GM19328 (cell line): Measurements from ENCODE around the gene RETN.

ENCODE experiments used
- ATAC-seq: cut with Tn5 transposase; IDR thresholded peaks from one replicate; pipeline ENCODE4 v1.9.1; 2021; ENCODE audit warnings: mild to moderate bottlenecking, moderate library complexity; ENCODE audit not compliant: unreplicated experiment

Gene RETN

DNA sequence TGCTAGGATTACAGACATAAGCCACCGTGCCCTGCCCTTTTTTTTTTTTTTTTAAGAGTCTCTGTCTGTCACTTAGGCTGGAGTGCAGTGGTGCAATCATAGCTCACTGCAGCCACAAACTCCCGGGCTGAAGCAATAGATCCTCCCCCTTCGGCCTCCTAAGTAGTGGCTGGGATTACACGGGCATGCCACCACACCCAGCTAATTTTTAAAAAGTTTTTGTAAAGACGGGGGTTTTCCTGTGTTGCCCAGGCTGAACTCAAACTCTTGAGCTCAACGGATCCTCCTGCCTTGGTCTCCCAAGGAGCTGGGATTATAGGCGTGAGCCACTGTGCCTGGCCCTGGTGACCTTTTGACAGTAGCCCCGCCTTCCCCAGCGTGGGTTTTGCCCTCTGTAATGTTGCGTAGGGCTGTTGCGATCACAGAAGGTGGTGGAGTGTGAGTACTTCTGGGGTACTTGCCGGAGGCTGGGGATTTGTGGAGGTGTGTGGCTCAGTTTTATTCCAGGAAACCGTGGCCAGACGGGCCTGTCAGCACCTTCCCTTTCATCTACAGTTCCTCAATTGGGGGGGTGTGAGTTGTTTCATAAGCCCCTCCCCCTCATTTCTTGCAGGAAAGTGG lies 11.6 kb upstream of the RETN start:
- no peak for ATAC-seq

DNA sequence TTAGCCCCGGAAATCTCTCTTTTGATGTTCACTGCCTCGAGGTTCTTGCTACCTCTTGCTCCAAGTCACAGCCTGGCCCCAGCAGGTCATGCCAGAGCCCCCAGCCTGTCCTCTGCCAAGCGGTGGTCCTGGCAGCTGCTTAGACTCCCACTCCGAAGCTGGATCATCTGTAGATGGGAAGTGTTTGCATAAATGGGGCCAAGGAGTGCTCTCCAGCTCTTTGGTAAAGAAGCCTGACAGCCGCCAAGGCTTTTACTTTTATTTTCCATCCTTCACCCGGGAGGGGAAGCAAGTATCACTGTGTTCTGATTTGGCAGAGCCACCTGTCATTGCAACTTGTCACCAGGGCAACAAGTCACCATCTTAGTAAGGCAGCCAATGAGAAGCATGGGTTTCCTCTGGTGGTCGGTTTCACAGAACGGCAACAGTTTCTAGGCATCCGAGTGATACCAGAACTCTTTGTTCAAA lies 10.6 kb upstream of the RETN start:
- peak; percentile 73 for ATAC-seq

DNA sequence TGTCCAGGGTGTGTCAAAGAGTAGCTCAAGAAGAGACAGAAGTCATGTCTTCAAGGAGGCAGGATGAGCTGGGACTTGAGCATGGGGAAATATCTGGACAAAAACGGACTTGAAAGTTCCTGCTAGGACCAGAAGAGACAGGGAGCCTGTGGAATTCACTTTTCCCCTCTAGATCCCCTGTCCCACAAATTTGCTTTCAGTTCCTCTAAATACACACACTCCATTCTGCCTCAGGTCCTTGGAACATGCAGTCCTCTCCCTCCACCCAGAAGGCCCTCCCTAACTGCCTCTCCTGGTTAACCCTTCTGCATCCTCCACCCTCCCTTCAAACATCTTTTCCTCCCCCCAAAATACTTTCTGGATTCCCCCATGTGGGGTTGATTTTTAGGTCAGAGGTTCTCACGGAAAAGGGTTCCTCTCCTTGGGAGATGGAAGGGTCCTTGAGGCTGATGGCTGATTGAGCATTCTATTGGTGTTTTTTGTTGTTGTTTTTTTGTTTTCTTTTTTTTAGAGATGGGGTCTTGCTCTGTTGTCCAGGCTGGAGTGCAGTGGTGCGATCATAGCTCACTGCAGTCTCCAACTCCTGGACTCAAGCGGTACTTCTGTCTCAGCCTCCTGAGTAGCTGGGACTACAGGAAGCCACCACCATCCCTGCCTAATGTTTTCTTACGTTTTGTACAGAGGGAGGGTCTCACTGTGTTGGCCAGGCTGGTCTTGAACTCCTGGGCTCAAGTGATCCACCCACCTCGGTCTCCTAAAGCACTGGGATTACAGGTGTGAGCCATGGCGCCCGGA lies 6.9 kb upstream of the RETN start:
- no peak for ATAC-seq

GRCh38 chr19:7662657-7663056 lies 6.2 kb upstream of the RETN start:
- no peak for ATAC-seq

- ATAC-seq = no peak
Observed at GRCh38 chr19:7663706-7664105, 5.1 kb upstream of the RETN start.

GRCh38 chr19:7665076-7665475 lies 3.8 kb upstream of the RETN start:
- ATAC-seq = no peak

- ATAC-seq = no peak
Observed at GRCh38 chr19:7669641-7670040, 792 bp downstream of the RETN start.

DNA sequence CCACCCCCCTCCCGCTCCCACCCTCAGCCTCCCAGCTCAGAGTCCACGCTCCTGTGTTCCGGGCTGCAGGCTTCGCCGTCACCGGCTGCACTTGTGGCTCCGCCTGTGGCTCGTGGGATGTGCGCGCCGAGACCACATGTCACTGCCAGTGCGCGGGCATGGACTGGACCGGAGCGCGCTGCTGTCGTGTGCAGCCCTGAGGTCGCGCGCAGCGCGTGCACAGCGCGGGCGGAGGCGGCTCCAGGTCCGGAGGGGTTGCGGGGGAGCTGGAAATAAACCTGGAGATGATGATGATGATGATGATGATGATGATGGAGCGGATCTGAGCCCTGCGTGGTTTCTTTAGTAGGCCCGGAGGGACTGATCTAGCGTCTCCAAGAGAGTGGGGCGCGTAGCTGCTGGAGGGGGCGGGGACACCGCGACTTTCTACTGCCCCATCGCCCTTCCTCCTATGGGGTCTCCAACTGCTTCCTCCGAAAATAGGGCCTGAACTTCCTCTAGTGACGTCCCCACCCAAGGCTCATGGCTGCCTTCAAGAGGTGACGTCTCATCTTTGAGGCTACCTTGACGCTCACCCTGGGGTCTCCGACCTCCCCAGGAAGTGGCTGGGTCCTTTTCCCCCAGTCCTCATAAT lies 1.4 kb downstream of the RETN start:
- ATAC-seq = no peak

DNA sequence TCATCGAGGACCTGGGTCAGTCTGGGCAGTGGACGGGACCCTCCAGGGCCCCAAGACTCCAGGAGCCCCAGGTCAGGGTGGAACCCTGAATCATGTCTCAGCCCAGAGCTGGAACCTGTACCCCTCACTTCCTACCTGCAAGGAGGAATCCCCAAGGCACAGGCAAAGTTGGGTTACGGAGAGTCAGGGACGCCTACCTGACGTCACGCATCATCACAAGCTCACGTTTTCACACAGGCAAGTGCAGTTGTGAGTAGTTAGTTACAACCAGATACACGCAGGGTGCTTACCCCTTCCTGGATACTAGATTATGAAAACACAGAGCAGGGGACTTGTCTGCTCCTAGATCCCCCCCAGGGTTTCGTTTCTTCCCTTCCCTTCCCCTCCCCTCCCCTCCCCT lies 1.9 kb downstream of the RETN start:
- no peak for ATAC-seq

DNA sequence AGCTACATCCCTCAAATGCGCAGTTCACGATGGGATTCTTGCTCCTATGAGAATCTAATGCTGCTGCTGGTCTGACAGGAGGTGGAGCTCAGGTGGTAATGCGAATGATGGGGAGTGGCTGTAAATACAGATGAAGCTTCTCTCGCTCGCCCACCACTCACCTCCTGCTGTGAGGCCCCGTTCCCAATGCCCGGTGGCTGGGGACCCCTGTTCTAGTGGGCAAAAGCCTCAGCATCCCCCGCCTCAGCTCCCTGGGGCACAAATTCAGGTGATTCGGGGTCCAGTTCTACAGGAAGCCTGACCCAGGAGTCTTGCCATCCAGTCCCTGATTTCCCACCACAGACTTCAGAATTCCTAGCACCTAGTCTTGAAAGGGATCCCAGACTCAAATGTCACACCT lies 3.7 kb downstream of the RETN start:
- ATAC-seq = no peak

DNA sequence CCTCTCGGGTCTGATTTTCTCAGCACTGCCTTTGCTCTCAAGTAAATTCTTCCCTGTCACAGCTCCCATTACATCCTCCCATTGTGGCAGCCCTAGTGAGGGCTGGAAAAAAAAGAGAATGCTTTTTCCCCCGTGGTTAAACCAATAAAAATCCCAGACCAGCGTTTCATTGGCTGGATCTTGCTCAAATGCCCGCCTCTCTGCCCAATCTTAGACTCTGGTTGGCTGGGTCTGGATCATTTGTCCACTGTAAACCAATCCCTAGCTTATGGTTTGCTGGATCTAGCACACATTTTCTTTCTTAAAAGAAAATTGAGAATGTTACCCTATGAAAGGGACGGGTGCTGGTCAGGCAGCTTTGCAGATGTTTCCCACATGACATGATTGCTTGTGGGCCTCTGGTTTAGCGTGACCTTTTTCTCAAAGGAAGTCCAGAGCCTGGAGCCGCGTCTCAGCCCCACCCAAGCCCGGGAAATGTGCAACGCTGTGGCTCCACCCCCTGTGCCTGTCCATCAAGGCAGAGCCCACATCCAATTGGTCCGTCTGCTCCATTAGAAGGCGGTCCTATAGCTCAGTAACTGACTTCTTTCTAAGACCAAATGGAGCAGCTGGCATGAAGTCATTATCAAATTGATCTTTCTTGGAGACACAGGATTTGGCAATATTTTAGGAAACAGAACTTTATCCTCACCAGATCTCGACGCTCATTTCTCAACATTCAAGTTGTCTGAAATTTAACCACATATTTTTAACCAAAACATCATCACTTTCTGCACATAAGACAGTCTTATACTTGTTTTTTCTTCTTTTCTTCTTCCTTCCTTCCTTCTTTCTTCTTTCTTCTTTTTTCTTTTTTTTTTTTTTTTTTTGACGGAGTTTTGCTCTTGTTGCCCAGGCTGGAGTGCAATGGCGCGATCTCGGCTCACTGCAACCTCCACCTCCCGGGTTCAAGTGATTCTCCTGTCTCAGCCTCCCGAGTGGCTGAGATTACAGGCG lies 5.5 kb downstream of the RETN start:
- ATAC-seq = no peak

DNA sequence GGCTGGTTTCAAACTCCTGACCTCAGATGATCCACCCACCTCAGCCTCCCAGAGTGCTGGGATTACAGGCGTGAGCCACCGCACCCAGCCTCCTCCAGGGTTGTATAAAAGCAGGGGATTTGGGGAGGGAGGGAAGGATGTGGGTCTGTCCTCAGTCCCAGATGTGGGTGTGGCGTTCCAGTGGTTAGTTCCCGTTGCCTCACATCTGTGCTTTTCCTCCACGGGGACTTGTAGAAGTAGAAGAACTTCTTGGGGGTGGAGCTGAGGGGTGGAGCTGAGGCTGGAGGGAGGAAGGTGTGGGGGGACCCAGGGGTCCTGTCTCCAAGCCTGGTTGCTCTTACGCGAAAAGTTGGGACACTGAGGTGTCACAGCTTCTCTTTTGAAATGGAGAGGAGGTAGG lies 7.5 kb downstream of the RETN start:
- no peak for ATAC-seq

- ATAC-seq = no peak
Observed at GRCh38 chr19:7676854-7677253, 8.0 kb downstream of the RETN start, which contains the start of gene MCEMP1. MCEMP1 (plus strand) TSS chr19:7677090; CDS start chr19:7677121, 31 bp downstream.

GRCh38 chr19:7677669-7678311 lies 8.9 kb downstream of the RETN start:
- no peak for ATAC-seq

DNA sequence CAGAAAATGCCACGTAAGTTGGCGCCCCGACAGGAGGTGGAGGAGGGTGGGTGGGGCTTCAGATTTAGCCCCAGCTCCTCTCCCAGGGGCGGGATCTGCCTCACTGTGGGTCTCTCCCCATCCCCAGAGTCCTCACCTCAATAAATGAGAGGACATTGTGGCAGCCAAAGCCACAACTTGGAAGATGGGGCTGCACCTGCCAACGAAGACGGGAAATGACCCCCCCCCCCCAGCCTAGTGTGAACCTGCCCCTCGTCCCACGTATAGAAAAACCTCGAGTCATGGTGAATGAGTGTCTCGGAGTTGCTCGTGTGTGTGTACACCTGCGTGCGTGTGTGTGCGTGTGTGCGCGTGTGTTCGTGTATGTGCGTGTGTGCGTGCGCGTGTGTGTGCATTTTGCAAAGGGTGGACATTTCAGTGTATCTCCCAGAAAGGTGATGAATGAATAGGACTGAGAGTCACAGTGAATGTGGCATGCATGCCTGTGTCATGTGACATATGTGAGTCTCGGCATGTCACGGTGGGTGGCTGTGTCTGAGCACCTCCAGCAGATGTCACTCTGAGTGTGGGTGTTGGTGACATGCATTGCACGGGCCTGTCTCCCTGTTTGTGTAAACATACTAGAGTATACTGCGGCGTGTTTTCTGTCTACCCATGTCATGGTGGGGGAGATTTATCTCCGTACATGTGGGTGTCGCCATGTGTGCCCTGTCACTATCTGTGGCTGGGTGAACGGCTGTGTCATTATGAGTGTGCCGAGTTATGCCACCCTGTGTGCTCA lies 10.3 kb downstream of the RETN start:
- ATAC-seq = no peak

- ATAC-seq = no peak
Observed at GRCh38 chr19:7679771-7680605, 11.1 kb downstream of the RETN start.

DNA sequence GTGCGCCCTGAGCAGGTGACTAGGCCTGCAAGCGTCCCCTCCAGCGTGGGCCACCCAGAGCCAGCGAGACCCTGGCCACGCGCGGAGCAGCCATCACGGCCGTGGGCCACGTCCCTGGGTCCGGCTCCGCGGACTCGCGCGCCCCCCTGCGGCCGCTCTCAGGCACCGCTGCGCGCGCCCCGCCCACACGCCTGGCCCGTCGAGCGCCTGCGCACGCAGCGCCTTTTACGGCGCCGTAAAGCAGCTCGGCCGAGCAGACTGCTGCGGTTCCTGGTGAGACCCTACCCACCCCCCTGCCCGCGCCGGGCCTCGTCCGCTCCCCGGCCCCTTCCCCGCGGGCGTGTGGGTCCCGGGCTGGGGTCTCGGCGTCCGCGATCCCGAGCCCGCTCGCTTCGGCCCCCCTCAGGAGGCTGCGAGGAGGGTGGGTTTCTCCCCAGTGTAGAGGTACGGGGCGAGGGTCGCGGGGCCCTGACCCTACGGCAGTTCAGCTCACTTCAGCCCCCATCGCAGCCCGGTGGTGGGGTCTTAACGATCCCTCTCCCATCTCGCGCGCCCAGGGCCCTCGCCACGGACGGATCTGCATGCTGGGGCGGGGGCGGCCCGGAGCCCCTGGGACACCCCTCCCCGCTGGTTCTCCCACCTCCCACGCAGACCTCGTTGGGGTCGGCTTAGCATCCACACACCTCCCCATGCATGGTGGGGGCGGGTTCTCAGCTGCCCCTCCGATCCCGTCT lies 11.9 kb downstream of the RETN start, which contains the start of gene TRAPPC5:
TSS of gene TRAPPC5 (plus strand) at position 228 of the 734 bp plus-strand sequence. CDS start 1,421 bp downstream, outside the sequence.
- ATAC-seq = peak; percentile 47
